ENCODE data around the gene CST3.

DNA sequence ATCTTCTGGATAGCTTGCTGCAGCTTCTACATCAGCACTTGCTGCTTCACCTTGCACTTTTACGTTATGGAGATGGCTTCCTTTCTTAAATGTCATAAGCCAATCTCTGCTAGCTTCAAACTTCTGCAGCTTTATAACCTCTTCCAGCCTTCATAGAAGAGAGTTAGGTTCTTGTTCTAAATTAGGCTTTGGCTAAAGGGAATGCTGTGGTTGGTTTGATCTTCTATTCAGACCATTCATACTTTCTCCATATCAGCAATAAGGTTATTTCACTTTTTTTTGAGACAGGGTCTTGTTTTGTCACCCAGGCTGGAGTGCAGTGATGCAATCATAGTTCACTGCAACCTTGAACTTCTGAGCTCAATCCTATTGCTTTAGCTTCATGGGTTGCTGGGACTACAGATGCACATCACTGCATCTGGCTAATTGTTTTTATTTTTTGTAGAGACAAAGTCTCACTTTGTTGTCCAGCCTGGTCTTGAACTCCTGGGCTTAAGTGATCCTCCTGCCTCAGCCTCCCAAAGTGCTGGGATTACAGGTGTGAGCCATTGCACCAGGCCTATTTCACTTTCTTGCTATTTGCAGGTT lies 12.2 kb upstream of the CST3 start:
- TF ChIP-seq, protein P1, sequence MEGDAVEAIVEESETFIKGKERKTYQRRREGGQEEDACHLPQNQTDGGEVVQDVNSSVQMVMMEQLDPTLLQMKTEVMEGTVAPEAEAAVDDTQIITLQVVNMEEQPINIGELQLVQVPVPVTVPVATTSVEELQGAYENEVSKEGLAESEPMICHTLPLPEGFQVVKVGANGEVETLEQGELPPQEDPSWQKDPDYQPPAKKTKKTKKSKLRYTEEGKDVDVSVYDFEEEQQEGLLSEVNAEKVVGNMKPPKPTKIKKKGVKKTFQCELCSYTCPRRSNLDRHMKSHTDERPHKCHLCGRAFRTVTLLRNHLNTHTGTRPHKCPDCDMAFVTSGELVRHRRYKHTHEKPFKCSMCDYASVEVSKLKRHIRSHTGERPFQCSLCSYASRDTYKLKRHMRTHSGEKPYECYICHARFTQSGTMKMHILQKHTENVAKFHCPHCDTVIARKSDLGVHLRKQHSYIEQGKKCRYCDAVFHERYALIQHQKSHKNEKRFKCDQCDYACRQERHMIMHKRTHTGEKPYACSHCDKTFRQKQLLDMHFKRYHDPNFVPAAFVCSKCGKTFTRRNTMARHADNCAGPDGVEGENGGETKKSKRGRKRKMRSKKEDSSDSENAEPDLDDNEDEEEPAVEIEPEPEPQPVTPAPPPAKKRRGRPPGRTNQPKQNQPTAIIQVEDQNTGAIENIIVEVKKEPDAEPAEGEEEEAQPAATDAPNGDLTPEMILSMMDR (IDR thresholded peaks at IDR 0.05): no peak
- no peak for TF ChIP-seq POLR2A (IDR thresholded peaks at IDR 0.05)
